H9 (cell line): Measurements from ENCODE around the gene PPP1R1B. TPM values are rescaled to one million over a fixed set of nuclear protein-coding genes. Genes with fewer than 3 reads are reported as not detected.

Experiments used
- DNase-seq: peaks from one replicate; pipeline ENCODE4 v3.0.0-alpha.2; 2017
- H2AFZ ChIP-seq: one replicate; pipeline ENCODE4 v1.6.1; 2013; ENCODE audit warnings: mild to moderate bottlenecking, low read length, control low read depth, moderate library complexity
- H2AK5ac ChIP-seq: 2 replicates; pipeline ENCODE4 v1.6.1; 2013; ENCODE audit warnings: low read length, control low read depth, mixed read lengths; ENCODE audit not compliant: insufficient read length
- H2BK120ac ChIP-seq: one replicate; pipeline ENCODE4 v1.6.1; 2013; ENCODE audit warnings: low read depth, mild to moderate bottlenecking, low read length, control low read depth, inconsistent platforms; ENCODE audit not compliant: poor library complexity, severe bottlenecking
- H2BK12ac ChIP-seq: 2 replicates; pipeline ENCODE4 v1.6.1; 2013; ENCODE audit warnings: low read length, control low read depth, mixed read lengths, low read depth; ENCODE audit not compliant: insufficient read length
- H2BK15ac ChIP-seq: 2 replicates; pipeline ENCODE4 v1.6.1; 2013; ENCODE audit warnings: low read depth, low read length, control low read depth
- H2BK20ac ChIP-seq: one replicate; pipeline ENCODE4 v1.6.1; 2013; ENCODE audit warnings: low read depth, mild to moderate bottlenecking, low read length, control low read depth, inconsistent platforms; ENCODE audit not compliant: poor library complexity, severe bottlenecking
- H2BK5ac ChIP-seq: 2 replicates; pipeline ENCODE4 v1.6.1; 2013; ENCODE audit warnings: low read length, control low read depth, mixed read lengths; ENCODE audit not compliant: insufficient read length
- H3K14ac ChIP-seq: 2 replicates; pipeline ENCODE4 v1.6.1; 2013; ENCODE audit warnings: low read length, control low read depth; ENCODE audit not compliant: insufficient read depth
- H3K18ac ChIP-seq: 2 replicates; pipeline ENCODE4 v1.6.1; 2013; ENCODE audit warnings: low read depth, mild to moderate bottlenecking, mixed read lengths, low read length, control low read depth; ENCODE audit not compliant: insufficient read length
- H3K23ac ChIP-seq: 2 replicates; pipeline ENCODE4 v1.6.1; 2013; ENCODE audit warnings: low read length, control low read depth, mixed read lengths, low read depth; ENCODE audit not compliant: insufficient read length
- H3K23me2 ChIP-seq: 2 replicates; pipeline ENCODE4 v1.6.1; 2013; ENCODE audit warnings: low read depth, mild to moderate bottlenecking, mixed read lengths, low read length, control low read depth; ENCODE audit not compliant: insufficient read length, poor library complexity, severe bottlenecking
- H3K27ac ChIP-seq: 2 replicates; pipeline ENCODE4 v1.5.1; 2013; ENCODE audit warnings: low read length, control low read depth, mixed read lengths, low read depth; ENCODE audit not compliant: insufficient read length
- H3K27me3 ChIP-seq: 2 replicates; pipeline ENCODE4 v1.6.1; 2013; ENCODE audit warnings: low read length, control low read depth, inconsistent platforms; ENCODE audit not compliant: insufficient read depth
- H3K4ac ChIP-seq: 2 replicates; pipeline ENCODE4 v1.6.1; 2013; ENCODE audit warnings: low read depth, mild to moderate bottlenecking, control low read depth, inconsistent platforms, low read length, moderate library complexity
- H3K4me1 ChIP-seq: 2 replicates; pipeline ENCODE4 v1.6.1; 2013; ENCODE audit warnings: low read length, control low read depth, inconsistent platforms; ENCODE audit not compliant: insufficient read depth
- H3K4me2 ChIP-seq: 2 replicates; pipeline ENCODE4 v1.6.1; 2013; ENCODE audit warnings: low read length, control low read depth, mixed read lengths; ENCODE audit not compliant: insufficient read length, insufficient read depth
- H3K56ac ChIP-seq: 2 replicates; pipeline ENCODE4 v1.6.1; 2013; ENCODE audit warnings: low read depth, mild to moderate bottlenecking, mixed read lengths, low read length, control low read depth; ENCODE audit not compliant: insufficient read length
- H3K79me1 ChIP-seq: 2 replicates; pipeline ENCODE4 v1.6.1; 2013; ENCODE audit warnings: low read depth, mild to moderate bottlenecking, moderate library complexity, low read length, control low read depth, inconsistent platforms; ENCODE audit not compliant: insufficient read depth, poor library complexity, severe bottlenecking
- H3K79me2 ChIP-seq: 2 replicates; pipeline ENCODE4 v1.6.1; 2013; ENCODE audit warnings: low read length, control low read depth, inconsistent platforms; ENCODE audit not compliant: insufficient read depth
- H3K9ac ChIP-seq: 2 replicates; pipeline ENCODE4 v1.6.1; 2013; ENCODE audit warnings: low read length, control low read depth, mixed read lengths; ENCODE audit not compliant: insufficient read length; ENCODE audit errors: extremely low read depth
- H3K9me3 ChIP-seq: one replicate; pipeline ENCODE4 v1.6.1; 2013; ENCODE audit warnings: low read depth, low read length, inconsistent platforms; ENCODE audit not compliant: control insufficient read depth
- H3T11ph ChIP-seq: one replicate; pipeline ENCODE4 v1.6.1; 2013; ENCODE audit warnings: mild to moderate bottlenecking, low read length, control low read depth, inconsistent platforms
- H4K20me1 ChIP-seq: one replicate; pipeline ENCODE4 v1.6.1; 2013; ENCODE audit not compliant: control insufficient read depth, insufficient read length, insufficient read depth
- H4K5ac ChIP-seq: 2 replicates; pipeline ENCODE4 v1.6.1; 2013; ENCODE audit warnings: low read depth, mild to moderate bottlenecking, mixed read lengths, low read length, control low read depth; ENCODE audit not compliant: insufficient read length
- H4K8ac ChIP-seq: replicated peaks from 2 replicates; pipeline ENCODE4 v1.6.1; 2013; ENCODE audit warnings: low read length, control low read depth, mixed read lengths, low read depth; ENCODE audit not compliant: insufficient read length
- H4K91ac ChIP-seq: 2 replicates; pipeline ENCODE4 v1.6.1; 2013; ENCODE audit warnings: low read depth, mild to moderate bottlenecking, moderate library complexity, mixed read lengths, low read length, control low read depth; ENCODE audit not compliant: insufficient read length
- H3K27ac Mint-ChIP-seq, 3 experiments: 2 replicates in 2 of 3; 3 replicates in 1 of 3; pipeline ENCODE4 v1.8.0; 2020 to 2021; ENCODE audit warnings: mixed read lengths in 3 of 3, mild to moderate bottlenecking in 1 of 3, moderate library complexity in 1 of 3
- H3K27me3 Mint-ChIP-seq: 2 replicates; pipeline ENCODE4 v1.8.0; 2021; ENCODE audit warnings: low read depth, mild to moderate bottlenecking, moderate library complexity, mixed read lengths
- H3K36me3 Mint-ChIP-seq, 3 experiments: 2 replicates in 2 of 3; 3 replicates in 1 of 3; pipeline ENCODE4 v1.8.0; 2020 to 2021; ENCODE audit warnings: low read depth in 3 of 3, mixed read lengths in 3 of 3; ENCODE audit not compliant: insufficient read depth in 1 of 3
- H3K4me1 Mint-ChIP-seq, 2 experiments: 2 replicates each; pipeline ENCODE4 v1.8.0; 2020; ENCODE audit warnings: mixed read lengths in 2 of 2
- H3K4me3 Mint-ChIP-seq, 2 experiments: 2 replicates in 1 of 2; 3 replicates in 1 of 2; pipeline ENCODE4 v1.8.0; 2020 to 2021; ENCODE audit warnings: mild to moderate bottlenecking in 2 of 2, mixed read lengths in 2 of 2, moderate library complexity in 1 of 2
- H3K9me3 Mint-ChIP-seq, 2 experiments: 2 replicates in 1 of 2; 3 replicates in 1 of 2; pipeline ENCODE4 v1.8.0; 2020; ENCODE audit warnings: mild to moderate bottlenecking in 2 of 2, mixed read lengths in 2 of 2, moderate library complexity in 1 of 2
- CTCF ChIP-seq: fragments of 200-600 bp; sonication (generic); conservative IDR thresholded peaks from 3 replicates; pipeline ENCODE4 v1.8.0; 2021; ENCODE audit warnings: antibody characterized with exemption, mild to moderate bottlenecking
- WGBS: extraction: QIAGEN DNeasy Blood & Tissue Kit; methylation state at CpG from one replicate; pipeline ENCODE4 v1.1.7; 2013; ENCODE audit warnings: missing lambda C conversion rate, low lambda C conversion rate, mixed read lengths; ENCODE audit not compliant: insufficient read length; ENCODE audit errors: extremely low coverage; 5-methylcytosine and 5-hydroxymethylcytosine counted together
- total RNA-seq: library from RNA; stranded (reverse); gene quantifications from 2 replicates; pipeline ENCODE4 v1.2.1, GENCODE V29; 2021

The PPP1R1B gene
- total RNA-seq, 1 experiment from 2014 or later, result 15.5 TPM

- H3K4me1 ChIP-seq, result no peaks in the 10 kb centered on the region
- peaks cover 96% of the 10 kb centered on the region for H3K27me3 Mint-ChIP-seq
- H2AK5ac ChIP-seq, result no peak overlapping the region
- no peaks in the 10 kb centered on the region; a peak in 1 of 5 replicates for H3K9me3 Mint-ChIP-seq
- H2BK120ac ChIP-seq, result no peak overlapping the region
- no peak overlapping the region for H3K56ac ChIP-seq
- no peak overlapping the region for H3K14ac ChIP-seq
- no peak overlapping the region for H3K27ac ChIP-seq
- H2BK20ac ChIP-seq, result no peak overlapping the region
- H4K5ac ChIP-seq, result no peak overlapping the region
- H3K23me2 ChIP-seq, result peaks cover 2% of the 10 kb centered on the region
- no peak overlapping the region for H3K4ac ChIP-seq
- no peak overlapping the region for H2AFZ ChIP-seq
- WGBS, result no CpG with 5 or more reads among the region's 33 CpGs
- no peak overlapping the region for H3K23ac ChIP-seq
- H3K27ac Mint-ChIP-seq, result no peak overlapping the region; a peak in 1 of 7 replicates
- TF ChIP-seq CTCF, result no peak
- no peak overlapping the region for H2BK15ac ChIP-seq
- H4K20me1 ChIP-seq, result no peaks in the 10 kb centered on the region
- H4K8ac ChIP-seq, result no peak overlapping the region
- H3K79me1 ChIP-seq, result no peaks in the 10 kb centered on the region
- H3K9me3 ChIP-seq, result no peaks in the 10 kb centered on the region
- H3K27me3 ChIP-seq, result peaks cover 19% of the 10 kb centered on the region; the same call in 1 of the 2 replicates
- no peak overlapping the region for H2BK12ac ChIP-seq
- H4K91ac ChIP-seq, result no peak overlapping the region
- no peaks in the 10 kb centered on the region for H3K79me2 ChIP-seq
- H3T11ph ChIP-seq, result no peak overlapping the region
- no peak for DNase-seq
- no peak overlapping the region for H3K9ac ChIP-seq
- no peak overlapping the region for H2BK5ac ChIP-seq
- peak overlapping the region; percentile 75 for H3K4me2 ChIP-seq
- H3K4me3 Mint-ChIP-seq, result peak overlapping the region; percentile 61 to 82
- no peak overlapping the region for H3K18ac ChIP-seq
- H3K4me1 Mint-ChIP-seq, result peaks cover 10 to 16% of the 10 kb centered on the region in 2 experiments
- H3K36me3 Mint-ChIP-seq, result no peaks in the 10 kb centered on the region
Measured at GRCh38 chr17:39618246-39618913, 8.4 kb upstream of the PPP1R1B start.
